GM12878 (cell line): ENCODE results near the gene ABT1. TPM values are rescaled to one million over a fixed set of nuclear protein-coding genes. Genes with fewer than 3 reads are reported as not detected.

ENCODE experiments used
- CBFB ChIP-seq: IDR thresholded peaks from 2 replicates; pipeline ENCODE4 v1.6.1; 2016; ENCODE audit warnings: antibody characterized with exemption, low read depth
- ESRRA ChIP-seq: IDR thresholded peaks from 2 replicates; pipeline ENCODE4 v1.6.1; 2012; ENCODE audit warnings: mild to moderate bottlenecking, low read length, improper control_type of control experiment
- FOXM1 ChIP-seq: IDR thresholded peaks from 2 replicates; pipeline ENCODE4 v1.6.1; 2012; ENCODE audit warnings: low read depth, mild to moderate bottlenecking, inconsistent platforms, low read length, moderate library complexity
- IKZF2 ChIP-seq, 2 experiments: fragments of 450-650 bp; IDR thresholded peaks; 2 replicates each; pipeline ENCODE4 v1.6.1; 2017; ENCODE audit warnings: mild to moderate bottlenecking in 2 of 2, moderate library complexity in 2 of 2
- MEF2B ChIP-seq: fragments of 450-650 bp; IDR thresholded peaks from 2 replicates; pipeline ENCODE4 v1.6.1; 2018; ENCODE audit warnings: mild to moderate bottlenecking, moderate library complexity; ENCODE audit not compliant: partially characterized antibody, poor library complexity, severe bottlenecking
- MTA3 ChIP-seq: IDR thresholded peaks from 2 replicates; pipeline ENCODE4 v1.6.1; 2012; ENCODE audit warnings: low read length, inconsistent platforms, borderline replicate concordance
- REST ChIP-seq: IDR thresholded peaks from 2 replicates; pipeline ENCODE4 v1.6.1; 2012; ENCODE audit warnings: mild to moderate bottlenecking, low read depth, low read length
- SREBF2 ChIP-seq: IDR thresholded peaks from 2 replicates; pipeline ENCODE4 v1.6.1; 2012; ENCODE audit warnings: mild to moderate bottlenecking, low read length
- STAT1 ChIP-seq: fragments of 450-650 bp; conservative IDR thresholded peaks from 2 replicates; pipeline ENCODE4 v1.6.1; 2014; ENCODE audit warnings: antibody characterized with exemption, mild to moderate bottlenecking
- USF2 ChIP-seq: IDR thresholded peaks from 2 replicates; pipeline ENCODE4 v1.6.1; 2011; ENCODE audit warnings: low read depth, low read length, improper control_type of control experiment, borderline replicate concordance
- ZBTB33 ChIP-seq: fragments of 450-650 bp; IDR thresholded peaks from 2 replicates; pipeline ENCODE4 v1.6.1; 2017; ENCODE audit warnings: mild to moderate bottlenecking
- polyA plus RNA-seq, 11 experiments: library from polyadenylated mRNA; depleted of rRNA in 4 of 11; unstranded in 6 of 11; stranded (reverse) in 5 of 11; fragments of >200 nt; fragmentation: Nextera tagmentation in 4 of 11; fragmentation: Illumina TruSeq in 1 of 11; extraction: Ambion mirVana in 4 of 11; extraction: Trizol in 1 of 11; gene quantifications; 1 replicate in 1 of 11; 2 replicates in 10 of 11; pipeline versions ENCODE4 v1.2.1 to v1.2.3, GENCODE V29; 2011 to 2016; ENCODE audit warnings: inconsistent platforms in 2 of 11, missing spikeins in 2 of 11, low read depth in 1 of 11
- total RNA-seq, 4 experiments: library from RNA; depleted of rRNA in 3 of 4; stranded (reverse); fragments of >200 nt in 3 of 4; fragmentation: Illumina TruSeq in 1 of 4; extraction: Trizol in 1 of 4; gene quantifications; 2 replicates each; pipeline versions ENCODE4 v1.2.1 to v1.2.3, GENCODE V29; 2013 to 2021
- TF ChIP-seq, protein P1 (sequence below): fragments of 450-650 bp; IDR thresholded peaks from 2 replicates; pipeline ENCODE4 v1.6.1; 2017; ENCODE audit warnings: mild to moderate bottlenecking, low read depth, inconsistent platforms; ENCODE audit not compliant: poor library complexity, severe bottlenecking
- TF ChIP-seq, protein P2 (sequence below): fragments of 450-650 bp; conservative IDR thresholded peaks from 2 replicates; pipeline ENCODE4 v1.6.1; 2017; ENCODE audit warnings: mild to moderate bottlenecking, moderate library complexity
- TF ChIP-seq, protein P3 (sequence below): fragments of 450-650 bp; IDR thresholded peaks from 2 replicates; pipeline ENCODE4 v1.6.1; 2018; ENCODE audit warnings: mild to moderate bottlenecking, low read depth, moderate library complexity; ENCODE audit not compliant: partially characterized antibody

The ABT1 gene
- total and polyA plus RNA-seq, 10 of the 15 experiments (the other 5 are each of a cell fraction or from before 2014, with no cell fraction given), result 8.4 to 43.5 (median 28.2) TPM

GRCh38 chr6:26571592-26572296 lies 25.0 kb upstream of the ABT1 start (continued):
- no peak for TF ChIP-seq MEF2B
- peak; percentile 70; the same call in 1 of the 2 replicates for TF ChIP-seq CBFB
- TF ChIP-seq STAT1, result no peak
- TF ChIP-seq, protein P1, sequence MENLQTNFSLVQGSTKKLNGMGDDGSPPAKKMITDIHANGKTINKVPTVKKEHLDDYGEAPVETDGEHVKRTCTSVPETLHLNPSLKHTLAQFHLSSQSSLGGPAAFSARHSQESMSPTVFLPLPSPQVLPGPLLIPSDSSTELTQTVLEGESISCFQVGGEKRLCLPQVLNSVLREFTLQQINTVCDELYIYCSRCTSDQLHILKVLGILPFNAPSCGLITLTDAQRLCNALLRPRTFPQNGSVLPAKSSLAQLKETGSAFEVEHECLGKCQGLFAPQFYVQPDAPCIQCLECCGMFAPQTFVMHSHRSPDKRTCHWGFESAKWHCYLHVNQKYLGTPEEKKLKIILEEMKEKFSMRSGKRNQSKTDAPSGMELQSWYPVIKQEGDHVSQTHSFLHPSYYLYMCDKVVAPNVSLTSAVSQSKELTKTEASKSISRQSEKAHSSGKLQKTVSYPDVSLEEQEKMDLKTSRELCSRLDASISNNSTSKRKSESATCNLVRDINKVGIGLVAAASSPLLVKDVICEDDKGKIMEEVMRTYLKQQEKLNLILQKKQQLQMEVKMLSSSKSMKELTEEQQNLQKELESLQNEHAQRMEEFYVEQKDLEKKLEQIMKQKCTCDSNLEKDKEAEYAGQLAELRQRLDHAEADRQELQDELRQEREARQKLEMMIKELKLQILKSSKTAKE, result peak; percentile 81
- no peak for TF ChIP-seq USF2
- TF ChIP-seq MTA3, result no peak
- TF ChIP-seq, protein P2, sequence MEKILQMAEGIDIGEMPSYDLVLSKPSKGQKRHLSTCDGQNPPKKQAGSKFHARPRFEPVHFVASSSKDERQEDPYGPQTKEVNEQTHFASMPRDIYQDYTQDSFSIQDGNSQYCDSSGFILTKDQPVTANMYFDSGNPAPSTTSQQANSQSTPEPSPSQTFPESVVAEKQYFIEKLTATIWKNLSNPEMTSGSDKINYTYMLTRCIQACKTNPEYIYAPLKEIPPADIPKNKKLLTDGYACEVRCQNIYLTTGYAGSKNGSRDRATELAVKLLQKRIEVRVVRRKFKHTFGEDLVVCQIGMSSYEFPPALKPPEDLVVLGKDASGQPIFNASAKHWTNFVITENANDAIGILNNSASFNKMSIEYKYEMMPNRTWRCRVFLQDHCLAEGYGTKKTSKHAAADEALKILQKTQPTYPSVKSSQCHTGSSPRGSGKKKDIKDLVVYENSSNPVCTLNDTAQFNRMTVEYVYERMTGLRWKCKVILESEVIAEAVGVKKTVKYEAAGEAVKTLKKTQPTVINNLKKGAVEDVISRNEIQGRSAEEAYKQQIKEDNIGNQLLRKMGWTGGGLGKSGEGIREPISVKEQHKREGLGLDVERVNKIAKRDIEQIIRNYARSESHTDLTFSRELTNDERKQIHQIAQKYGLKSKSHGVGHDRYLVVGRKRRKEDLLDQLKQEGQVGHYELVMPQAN, result no peak
- peak; percentile 83 to 88; a peak in 3 of 4 replicates for TF ChIP-seq IKZF2 (IDR thresholded peaks at IDR 0.05)
- TF ChIP-seq, protein P3, sequence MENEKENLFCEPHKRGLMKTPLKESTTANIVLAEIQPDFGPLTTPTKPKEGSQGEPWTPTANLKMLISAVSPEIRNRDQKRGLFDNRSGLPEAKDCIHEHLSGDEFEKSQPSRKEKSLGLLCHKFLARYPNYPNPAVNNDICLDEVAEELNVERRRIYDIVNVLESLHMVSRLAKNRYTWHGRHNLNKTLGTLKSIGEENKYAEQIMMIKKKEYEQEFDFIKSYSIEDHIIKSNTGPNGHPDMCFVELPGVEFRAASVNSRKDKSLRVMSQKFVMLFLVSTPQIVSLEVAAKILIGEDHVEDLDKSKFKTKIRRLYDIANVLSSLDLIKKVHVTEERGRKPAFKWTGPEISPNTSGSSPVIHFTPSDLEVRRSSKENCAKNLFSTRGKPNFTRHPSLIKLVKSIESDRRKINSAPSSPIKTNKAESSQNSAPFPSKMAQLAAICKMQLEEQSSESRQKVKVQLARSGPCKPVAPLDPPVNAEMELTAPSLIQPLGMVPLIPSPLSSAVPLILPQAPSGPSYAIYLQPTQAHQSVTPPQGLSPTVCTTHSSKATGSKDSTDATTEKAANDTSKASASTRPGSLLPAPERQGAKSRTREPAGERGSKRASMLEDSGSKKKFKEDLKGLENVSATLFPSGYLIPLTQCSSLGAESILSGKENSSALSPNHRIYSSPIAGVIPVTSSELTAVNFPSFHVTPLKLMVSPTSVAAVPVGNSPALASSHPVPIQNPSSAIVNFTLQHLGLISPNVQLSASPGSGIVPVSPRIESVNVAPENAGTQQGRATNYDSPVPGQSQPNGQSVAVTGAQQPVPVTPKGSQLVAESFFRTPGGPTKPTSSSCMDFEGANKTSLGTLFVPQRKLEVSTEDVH, result no peak
- no peak for TF ChIP-seq ZBTB33
- TF ChIP-seq ESRRA, result no peak
- no peak for TF ChIP-seq REST
- TF ChIP-seq SREBF2, result peak; percentile 89
- TF ChIP-seq FOXM1, result no peak
